Measurements from ENCODE around the gene LRRIQ1.
"Not testable (repeated sequence)": the region's sequence is repeated elsewhere in the genome, so short reads cannot be mapped to it uniquely, and the experiment has no call there.

Gene LRRIQ1, protein sequence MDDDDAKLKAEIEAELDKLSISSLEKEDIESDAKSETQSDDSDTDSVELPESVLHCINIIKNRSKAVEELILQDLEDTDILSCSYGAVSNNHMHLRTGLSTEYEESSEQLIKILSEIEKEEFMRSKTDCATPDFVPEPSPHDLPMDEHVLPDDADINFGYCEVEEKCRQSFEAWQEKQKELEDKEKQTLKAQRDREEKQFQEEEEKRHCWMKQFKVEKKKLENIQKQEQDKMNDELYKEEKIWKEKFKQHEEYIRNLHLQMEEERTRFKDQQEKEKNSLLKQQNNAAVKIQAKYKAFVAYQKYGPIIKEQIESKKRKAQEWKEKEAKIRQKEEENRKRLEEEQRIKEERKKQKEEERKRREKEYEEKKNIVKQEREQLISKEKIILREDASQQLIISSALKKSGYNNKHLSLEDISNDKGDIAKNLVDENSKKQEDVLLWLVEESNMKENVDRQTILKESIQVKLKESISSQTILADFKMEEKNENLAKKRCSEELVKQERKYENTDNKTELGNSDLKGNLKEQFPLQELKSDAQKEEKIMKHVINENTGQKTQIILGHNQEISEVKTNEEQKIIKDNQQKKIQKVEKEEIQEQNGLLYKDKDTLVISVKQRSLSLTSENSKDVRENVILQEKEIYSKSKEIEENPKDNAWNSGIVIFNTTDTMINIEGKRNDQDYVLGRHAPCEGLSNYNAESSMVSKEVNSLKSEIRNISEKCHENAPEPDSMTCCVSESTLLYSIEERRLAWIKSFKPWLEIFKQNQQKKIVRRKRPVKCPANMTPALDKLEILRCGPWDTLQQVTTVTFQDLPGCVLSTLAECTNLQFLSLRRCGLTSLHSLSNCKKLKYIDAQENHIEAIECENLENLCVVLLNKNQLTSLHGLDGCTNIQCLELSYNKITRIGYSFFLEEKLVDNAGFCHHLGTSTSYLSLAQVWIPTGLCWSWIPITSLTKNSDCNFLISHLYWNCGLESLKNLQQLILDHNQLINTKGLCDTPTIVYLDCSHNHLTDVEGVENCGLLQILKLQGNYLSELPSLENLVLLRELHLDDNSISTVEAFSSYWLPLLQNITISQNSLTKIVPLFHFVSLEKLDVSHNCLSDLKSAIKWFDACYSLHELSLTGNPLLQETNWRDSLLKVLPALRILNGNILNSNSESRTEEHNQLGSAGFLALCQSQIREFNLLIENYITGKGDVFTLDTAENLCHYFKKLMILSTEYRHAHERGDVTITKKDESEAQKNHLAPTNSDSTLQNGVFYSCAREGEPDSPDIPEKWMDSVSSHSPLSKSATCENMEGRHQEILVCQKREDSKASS (N-terminal part only)
- 0 reads per million in 2 donors for total RNA-seq

GRCh38 chr12:85036234-85036707 is at the start of gene LRRIQ1, which contains the start of gene TSPAN19:
Gene LRRIQ1 (plus strand): TSS chr12:85036351. CDS start chr12:85038177, 1,826 bp downstream.
Gene TSPAN19 (minus strand): TSS chr12:85036277. CDS start chr12:85029946, 6,331 bp downstream.
- peak; percentile 0 for DNase-seq

DNA sequence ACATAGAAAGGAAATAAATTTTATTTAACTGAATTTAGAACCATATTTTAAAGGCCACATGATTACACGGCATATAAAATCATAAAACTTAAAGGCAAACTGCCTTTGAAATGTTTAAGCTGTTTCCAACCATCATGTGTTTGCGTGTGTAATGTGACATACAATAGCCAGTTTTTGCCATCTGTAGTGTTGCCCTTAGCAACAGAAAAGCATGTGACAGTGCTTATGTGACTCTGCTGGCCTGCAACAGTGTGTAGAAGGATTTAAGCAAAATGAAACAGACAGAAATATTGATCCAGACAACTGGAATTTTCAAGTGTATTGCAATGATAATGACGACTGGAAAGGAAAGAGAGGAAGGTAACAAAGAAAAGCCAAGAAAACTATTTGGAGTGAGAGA is 49.6 kb upstream of the LRRIQ1 start:
- no peak for DNase-seq

- no peak for DNase-seq
These were observed 41.7 kb upstream of the LRRIQ1 start for GRCh38 chr12:84994426-84994825.

- no peak for DNase-seq
These were observed 40.5 kb upstream of the LRRIQ1 start for GRCh38 chr12:84995641-84996040.

GRCh38 chr12:84996759-84997158 is 39.4 kb upstream of the LRRIQ1 start:
- DNase-seq: no peak

DNA sequence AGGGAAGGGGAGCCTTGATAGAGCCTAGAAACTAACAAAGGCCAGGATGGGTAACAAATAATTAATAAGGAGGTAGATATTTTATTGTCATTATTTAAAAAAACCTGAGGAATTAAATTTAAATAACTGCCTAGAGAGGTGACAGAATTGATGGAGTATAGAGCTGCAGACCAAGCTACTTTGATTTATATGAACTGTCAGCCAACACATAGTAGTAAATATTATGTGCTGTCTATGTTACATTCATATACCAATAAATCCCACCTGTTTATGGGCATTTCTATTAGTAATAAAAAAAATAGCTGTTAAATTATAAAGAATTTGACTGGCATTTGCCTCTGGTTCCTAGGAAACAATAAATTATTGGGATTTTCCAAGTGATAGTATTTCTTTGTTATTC is 37.8 kb upstream of the LRRIQ1 start:
- DNase-seq: no peak

DNA sequence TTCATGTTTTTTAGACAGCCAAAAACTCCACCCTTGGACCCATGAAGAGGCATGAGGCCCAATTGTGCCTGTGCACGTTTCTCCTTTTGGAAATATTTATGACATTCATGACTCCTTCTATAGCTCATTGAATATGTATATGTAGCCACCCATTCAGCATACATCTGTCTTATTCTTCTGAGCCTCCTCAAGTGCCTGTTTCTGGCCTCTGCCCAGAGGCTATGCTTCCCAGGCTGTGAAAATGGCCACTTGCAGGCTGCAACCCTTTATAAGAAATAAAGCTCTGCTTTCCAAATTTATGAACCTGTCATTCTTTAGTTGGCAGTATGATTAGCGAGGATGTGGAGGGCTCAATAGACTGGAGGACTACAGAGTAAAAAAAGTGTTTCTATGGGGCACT is 35.4 kb upstream of the LRRIQ1 start:
- DNase-seq: no peak

DNA sequence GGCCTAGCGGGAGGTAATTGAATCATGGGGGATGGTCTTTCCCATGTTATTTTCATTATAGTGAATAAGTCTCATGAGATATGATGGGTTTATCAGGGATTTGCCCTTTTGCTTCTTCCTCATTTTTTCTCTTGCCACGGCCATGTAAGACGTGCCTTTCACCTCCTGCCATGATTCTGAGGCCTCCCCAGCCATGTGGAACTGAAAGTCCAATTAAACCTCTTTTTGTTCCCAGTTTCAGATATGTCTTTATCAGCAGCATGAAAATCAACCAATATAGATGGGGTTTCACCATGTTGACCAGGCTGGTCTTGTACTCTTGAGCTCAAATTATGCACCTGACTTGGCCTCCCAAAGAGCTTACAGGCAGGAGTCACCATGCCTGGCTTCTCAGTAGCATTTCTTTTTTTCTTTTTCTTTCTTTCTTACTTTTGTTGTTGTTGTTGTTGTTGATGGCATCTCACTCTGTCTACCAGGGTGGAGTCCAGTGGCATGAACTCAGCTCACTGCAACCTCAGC is 33.3 kb upstream of the LRRIQ1 start:
- DNase-seq: no peak

DNA sequence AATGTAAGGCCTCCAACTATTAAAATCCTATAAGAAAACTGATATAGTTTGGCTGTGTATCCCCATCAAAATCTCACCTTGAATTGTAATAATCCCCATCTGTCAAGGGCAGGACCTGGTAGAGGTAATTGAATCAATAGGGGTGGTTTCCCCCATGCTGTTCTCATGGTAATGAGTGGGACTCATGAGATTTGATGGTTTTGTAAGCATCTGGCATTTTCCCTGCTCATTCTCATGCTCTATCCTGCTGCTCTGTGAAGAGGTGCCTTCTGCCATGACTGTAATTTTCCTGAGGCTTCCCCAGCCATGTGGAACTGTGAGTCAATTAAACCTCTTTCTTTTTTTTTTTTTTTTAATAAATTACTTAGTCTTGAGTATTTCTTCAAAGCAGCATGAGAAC is 31.9 kb upstream of the LRRIQ1 start:
- no peak for DNase-seq

- DNase-seq: not testable (repeated sequence)
These were observed 31.1 kb upstream of the LRRIQ1 start for GRCh38 chr12:85005047-85005446.

DNA sequence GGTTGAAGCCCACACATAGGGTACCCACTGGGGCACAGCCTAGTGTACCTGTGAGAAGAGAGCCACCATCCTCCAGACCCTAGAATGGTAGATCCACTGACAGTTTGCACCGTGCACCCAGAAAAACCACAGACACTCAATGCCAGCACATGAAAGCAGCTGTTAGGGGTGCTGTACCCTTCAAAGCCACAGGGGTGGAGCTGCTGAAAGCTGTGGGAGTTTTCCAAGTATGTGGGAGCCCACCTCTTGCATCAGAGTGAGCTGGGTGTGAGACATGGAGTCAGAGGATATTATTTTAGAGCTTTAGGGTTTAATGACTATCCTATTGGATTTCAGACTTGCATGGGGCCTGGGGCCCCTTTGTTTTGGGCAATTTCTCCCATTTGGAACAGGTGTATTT is 30.5 kb upstream of the LRRIQ1 start:
- DNase-seq: no peak

DNA sequence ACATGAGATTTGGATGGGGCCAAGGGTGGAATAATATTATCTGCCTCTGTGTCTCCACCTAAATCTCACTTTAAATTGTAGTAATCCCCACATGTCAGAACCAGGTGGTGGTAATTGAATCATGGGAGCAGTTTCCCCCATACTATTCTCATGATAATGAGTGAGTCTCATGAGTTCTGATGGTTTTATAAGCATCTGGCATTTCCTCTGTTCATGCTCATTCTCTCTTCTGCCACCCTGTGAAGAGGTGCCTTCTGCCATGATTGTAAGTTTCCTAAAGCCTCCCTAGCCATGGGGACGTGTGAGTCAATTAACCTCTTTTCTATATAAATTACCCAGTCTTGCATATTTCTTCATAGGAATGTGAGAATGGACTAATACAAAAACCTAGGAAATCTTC is 29.9 kb upstream of the LRRIQ1 start:
- no peak for DNase-seq

GRCh38 chr12:85007836-85008235 is 28.3 kb upstream of the LRRIQ1 start:
- DNase-seq: no peak

DNA sequence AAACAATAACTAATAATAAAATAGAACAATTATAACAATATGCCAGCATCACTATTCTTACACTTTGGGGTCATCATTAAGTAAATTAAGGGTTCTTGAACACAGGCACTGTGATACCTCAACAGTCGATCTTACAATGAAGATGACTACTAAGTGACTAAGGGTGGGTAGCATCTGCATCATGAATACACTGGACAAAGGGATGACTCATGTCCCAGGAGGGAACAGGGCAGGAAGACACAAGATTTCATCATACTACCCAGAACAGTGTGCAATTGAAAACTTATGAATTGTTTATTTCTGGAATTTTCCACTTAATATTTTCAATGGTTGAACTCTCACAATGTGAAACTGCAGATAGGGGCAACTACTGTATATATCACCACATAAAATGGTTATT is 19.7 kb upstream of the LRRIQ1 start:
- DNase-seq: no peak

DNA sequence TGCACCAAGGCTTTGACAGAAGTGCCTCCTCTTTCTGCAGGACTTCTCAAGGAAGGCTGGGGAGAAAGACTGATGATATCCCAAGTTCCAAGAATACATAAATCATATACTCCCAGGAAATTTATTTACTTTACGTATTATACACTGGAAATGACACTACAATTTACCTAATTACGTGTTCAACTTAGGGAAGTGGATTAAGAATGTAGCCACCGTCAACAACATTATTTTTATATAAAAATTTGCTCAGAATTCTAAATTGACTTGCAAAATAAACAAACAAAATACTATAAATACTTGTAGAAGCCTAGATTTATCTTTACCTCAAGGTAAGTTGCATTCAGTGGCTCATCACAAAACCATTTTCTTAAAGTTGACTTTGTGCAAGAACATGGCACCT is 19.0 kb upstream of the LRRIQ1 start:
- DNase-seq: no peak

DNA sequence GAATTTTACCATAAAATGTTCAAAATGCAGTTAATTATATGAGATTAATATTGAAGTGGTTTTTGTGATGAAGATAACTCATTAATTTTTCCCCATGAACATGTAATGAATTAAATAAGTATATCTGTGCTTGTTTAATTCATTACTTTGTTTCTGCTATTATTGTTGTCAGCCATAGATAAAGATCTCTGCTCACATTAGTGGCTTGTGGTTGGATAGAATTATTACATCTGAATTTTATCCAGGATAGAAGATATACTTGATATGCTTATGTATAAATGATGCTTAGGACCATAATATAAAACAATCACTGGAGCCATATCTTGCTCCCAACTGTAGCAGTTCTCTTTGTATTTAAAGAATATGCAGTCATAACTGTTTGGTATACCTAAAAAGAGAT is 18.5 kb upstream of the LRRIQ1 start:
- no peak for DNase-seq

- no peak for DNase-seq
These were observed 18.1 kb upstream of the LRRIQ1 start for GRCh38 chr12:85018098-85018497.

DNA sequence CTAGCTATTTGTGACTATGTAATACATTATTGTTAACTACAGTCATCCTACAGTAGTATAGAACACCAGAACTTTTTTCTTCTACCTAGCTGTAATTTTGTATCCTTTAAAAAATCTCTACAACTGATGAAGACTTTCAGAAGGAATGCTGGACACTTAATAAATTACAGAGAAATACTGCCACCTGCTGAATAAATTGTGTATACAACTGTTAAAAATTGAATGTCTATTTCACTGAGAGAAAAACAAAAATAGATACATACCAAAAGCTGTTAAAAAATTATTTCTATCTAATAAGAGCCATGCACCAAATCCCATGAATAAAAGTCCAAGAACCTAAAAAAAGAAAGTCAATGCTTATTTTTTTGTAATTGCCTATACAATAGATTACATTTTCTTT is 6.7 kb upstream of the LRRIQ1 start:
- DNase-seq: no peak

- DNase-seq: no peak
These were observed 582 bp downstream of the LRRIQ1 start for GRCh38 chr12:85036733-85037132.

DNA sequence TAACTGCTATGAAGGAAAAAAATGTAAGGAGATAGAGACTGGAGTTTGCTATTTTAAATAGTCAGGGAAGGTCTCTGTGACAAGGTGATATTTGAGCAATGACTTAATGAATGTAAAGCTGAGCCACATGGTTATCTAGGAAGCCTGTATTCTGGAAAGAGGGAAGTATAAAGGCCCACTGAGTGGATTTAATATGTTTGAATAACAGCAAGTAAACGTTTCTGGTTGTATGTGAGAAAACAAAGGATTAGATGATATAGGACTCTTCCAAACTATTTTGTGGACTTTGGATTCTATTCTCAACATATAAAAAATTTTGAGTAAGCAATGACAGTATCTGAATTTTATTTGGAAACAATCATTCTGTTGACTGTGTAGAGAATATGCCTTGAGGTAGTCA is 5.2 kb downstream of the LRRIQ1 start:
- DNase-seq: no peak

- no peak for DNase-seq
These were observed 7.7 kb downstream of the LRRIQ1 start for GRCh38 chr12:85043829-85044228.

- DNase-seq: no peak
These were observed 21.3 kb downstream of the LRRIQ1 start for GRCh38 chr12:85057370-85057963.

Measured in T-helper 9 cell (primary cell).